Activated CD8-positive, alpha-beta memory T cell treated with anti-CD3 and anti-CD28 coated beads, Interleukin-2, amount 10 ng/mL, durations not matched to agents 7 days and 5 days (primary cell): ENCODE data around the gene AXDND1. TPM values are rescaled to one million over a fixed set of nuclear protein-coding genes. Genes with fewer than 3 reads are reported as not detected.

Source experiments
- ATAC-seq: fragments of 150-1000 bp; cut with Tn5 transposase; one replicate; pipeline ENCODE4 v1.10.0; 2021; ENCODE audit warnings: moderate library complexity
- CTCF ChIA-PET: fragments of 350-600 bp; sonication (Branson Sonifier 250); formaldehyde crosslinking; loops from one replicate; lab custom pipeline; 2021; ENCODE audit warnings: antibody characterized with exemption; lab: Charles Lee
- DNase-seq: peaks from one replicate; pipeline ENCODE4 v3.0.0-alpha.2; 2020
- H3K27ac Mint-ChIP-seq: one replicate; pipeline ENCODE4 v1.8.0; 2021; ENCODE audit warnings: mild to moderate bottlenecking, mixed read lengths
- H3K27me3 Mint-ChIP-seq: one replicate; pipeline ENCODE4 v1.8.0; 2021; ENCODE audit warnings: mixed read lengths
- H3K36me3 Mint-ChIP-seq: one replicate; pipeline ENCODE4 v1.8.0; 2021; ENCODE audit warnings: mild to moderate bottlenecking, mixed read lengths
- H3K4me1 Mint-ChIP-seq: one replicate; pipeline ENCODE4 v1.8.0; 2021; ENCODE audit warnings: mixed read lengths
- H3K4me3 Mint-ChIP-seq: one replicate; pipeline ENCODE4 v1.8.0; 2021; ENCODE audit warnings: mild to moderate bottlenecking, moderate library complexity, mixed read lengths
- H3K9me3 Mint-ChIP-seq: one replicate; pipeline ENCODE4 v1.8.0; 2022; ENCODE audit warnings: low read depth, mixed read lengths
- total RNA-seq, 2 experiments: library from RNA; stranded (reverse); gene quantifications; one replicate each; pipeline ENCODE4 v1.2.3, GENCODE V29; 2021

Gene AXDND1
- total RNA-seq, result not detected

- peak; percentile 95 for ATAC-seq
- CTCF ChIA-PET, result interaction anchor here (0.9 to 4.4 kb wide), 9 partner anchors 12 to 337 kb away, joined by 3 to 31 read pairs (median 4); partner anchors contain the start of gene TOR3A
- peak; percentile 92 for DNase-seq
- Mint-ChIP-seq H3K4me1 (peaks cover 8% of the 10 kb centered on the region), H3K27ac (peak within 1 kb of the TSS; percentile 97), H3K4me3 (peak within 1 kb of the TSS; percentile 79), H3K27me3 (no peaks in the 10 kb centered on the region), H3K9me3 (no peaks in the 10 kb centered on the region), H3K36me3 (no peaks in the 10 kb centered on the region)
Observed at GRCh38 chr1:179365342-179366092, at the start of gene AXDND1. Gene AXDND1, plus strand, starts transcription at chr1:179365971. Its CDS starts 539 bp downstream, at chr1:179366510.

GRCh38 chr1:179318491-179318890 is 47.3 kb upstream of the AXDND1 start:
- ATAC-seq, result no peak
- Mint-ChIP-seq H3K27ac (no peak overlapping the region), H3K27me3 (no peaks in the 10 kb centered on the region)

GRCh38 chr1:179321533-179322216 is 44.1 kb upstream of the AXDND1 start:
- H3K4me1 Mint-ChIP-seq, result peaks cover 28% of the 10 kb centered on the region
- H3K27me3 Mint-ChIP-seq, result no peaks in the 10 kb centered on the region
- CTCF ChIA-PET, result no interaction called here
- no peak for DNase-seq
- no peaks in the 10 kb centered on the region for H3K9me3 Mint-ChIP-seq
- H3K36me3 Mint-ChIP-seq, result peaks cover 55% of the 10 kb centered on the region
- no peak overlapping the region for H3K4me3 Mint-ChIP-seq
- H3K27ac Mint-ChIP-seq, result no peak overlapping the region
- no peak for ATAC-seq

More at GRCh38 chr1:179318491-179318890, 47.3 kb upstream of the AXDND1 start:
- DNase-seq, result no peak
- CTCF ChIA-PET, result interaction anchor here (1.6 kb wide), 1 partner anchor 17 kb away, joined by 3 read pairs; no protein-coding TSS in a partner anchor
- H3K36me3 Mint-ChIP-seq, result peaks cover 47% of the 10 kb centered on the region
- no peak overlapping the region for H3K4me3 Mint-ChIP-seq
- H3K9me3 Mint-ChIP-seq, result no peaks in the 10 kb centered on the region
- peaks cover 32% of the 10 kb centered on the region for H3K4me1 Mint-ChIP-seq

- Mint-ChIP-seq H3K27ac (peak overlapping the region; percentile 50), H3K36me3 (peaks cover 59% of the 10 kb centered on the region), H3K4me3 (no peak overlapping the region), H3K4me1 (peaks cover 26% of the 10 kb centered on the region), H3K9me3 (no peaks in the 10 kb centered on the region), H3K27me3 (no peaks in the 10 kb centered on the region)
- ATAC-seq, result no peak
- no peak for DNase-seq
- CTCF ChIA-PET, result no interaction called here
Observed at GRCh38 chr1:179322557-179322956, 43.2 kb upstream of the AXDND1 start.

- Mint-ChIP-seq H3K4me1 (peaks cover 22% of the 10 kb centered on the region), H3K4me3 (no peak overlapping the region), H3K27ac (no peak overlapping the region), H3K36me3 (peaks cover 64% of the 10 kb centered on the region), H3K9me3 (no peaks in the 10 kb centered on the region), H3K27me3 (no peaks in the 10 kb centered on the region)
- DNase-seq (no peak), ATAC-seq (no peak)
- CTCF ChIA-PET, result no interaction called here
Observed at GRCh38 chr1:179323436-179323835, 42.3 kb upstream of the AXDND1 start.

- Mint-ChIP-seq H3K36me3 (peaks cover 71% of the 10 kb centered on the region), H3K9me3 (peaks cover 6% of the 10 kb centered on the region), H3K27me3 (no peaks in the 10 kb centered on the region), H3K4me1 (peaks cover 17% of the 10 kb centered on the region), H3K27ac (no peak overlapping the region), H3K4me3 (no peak overlapping the region)
- DNase-seq, result no peak
- ATAC-seq, result no peak
- CTCF ChIA-PET, result no interaction called here
Observed at GRCh38 chr1:179325836-179326235, 39.9 kb upstream of the AXDND1 start.

GRCh38 chr1:179326746-179327145 is 39.0 kb upstream of the AXDND1 start:
- Mint-ChIP-seq H3K36me3 (peaks cover 64% of the 10 kb centered on the region), H3K27me3 (no peaks in the 10 kb centered on the region), H3K9me3 (peaks cover 6% of the 10 kb centered on the region), H3K4me1 (peaks cover 14% of the 10 kb centered on the region), H3K27ac (no peak overlapping the region), H3K4me3 (no peak overlapping the region)
- CTCF ChIA-PET, result interaction anchor here (0.5 kb wide), 1 partner anchor 10 kb away, joined by 3 read pairs; no protein-coding TSS in a partner anchor
- ATAC-seq, result no peak
- no peak for DNase-seq

- Mint-ChIP-seq H3K4me1 (peaks cover 10% of the 10 kb centered on the region), H3K9me3 (peaks cover 6% of the 10 kb centered on the region), H3K36me3 (peaks cover 60% of the 10 kb centered on the region), H3K27ac (no peak overlapping the region), H3K27me3 (no peaks in the 10 kb centered on the region), H3K4me3 (no peak overlapping the region)
- ATAC-seq, result no peak
- CTCF ChIA-PET, result no interaction called here
- DNase-seq, result no peak
Observed at GRCh38 chr1:179327196-179327595, 38.6 kb upstream of the AXDND1 start.

GRCh38 chr1:179327679-179328078 is 38.1 kb upstream of the AXDND1 start:
- no peak overlapping the region for H3K4me3 Mint-ChIP-seq
- CTCF ChIA-PET, result no interaction called here
- peaks cover 59% of the 10 kb centered on the region for H3K36me3 Mint-ChIP-seq

GRCh38 chr1:179329862-179330261 is 35.9 kb upstream of the AXDND1 start:
- H3K4me3 Mint-ChIP-seq, result no peak overlapping the region
- H3K36me3 Mint-ChIP-seq, result peaks cover 57% of the 10 kb centered on the region
- no peak overlapping the region for H3K27ac Mint-ChIP-seq
- DNase-seq, result no peak
- no peak for ATAC-seq
- H3K27me3 Mint-ChIP-seq, result no peaks in the 10 kb centered on the region
- CTCF ChIA-PET, result interaction anchor here (1.2 kb wide), 1 partner anchor 37 kb away, joined by 5 read pairs; the partner anchor contains the start of gene SOAT1
- H3K4me1 Mint-ChIP-seq, result peaks cover 4% of the 10 kb centered on the region
- peaks cover 6% of the 10 kb centered on the region for H3K9me3 Mint-ChIP-seq

More at GRCh38 chr1:179327679-179328078, 38.1 kb upstream of the AXDND1 start:
- Mint-ChIP-seq H3K4me1 (peaks cover 5% of the 10 kb centered on the region), H3K27me3 (no peaks in the 10 kb centered on the region), H3K27ac (no peak overlapping the region), H3K9me3 (peaks cover 6% of the 10 kb centered on the region)
- ATAC-seq (no peak), DNase-seq (no peak)

GRCh38 chr1:179334440-179334839 is 31.3 kb upstream of the AXDND1 start:
- Mint-ChIP-seq H3K36me3 (peaks cover 37% of the 10 kb centered on the region), H3K27ac (no peak overlapping the region), H3K4me3 (no peak overlapping the region), H3K4me1 (peaks cover 6% of the 10 kb centered on the region), H3K9me3 (peaks cover 6% of the 10 kb centered on the region), H3K27me3 (no peaks in the 10 kb centered on the region)
- DNase-seq, result no peak
- no peak for ATAC-seq
- CTCF ChIA-PET, result no interaction called here

- no peak overlapping the region for H3K27ac Mint-ChIP-seq
Observed at GRCh38 chr1:179337288-179337687, 28.5 kb upstream of the AXDND1 start.

GRCh38 chr1:179337942-179338560 is 27.7 kb upstream of the AXDND1 start:
- DNase-seq (no peak), ATAC-seq (no peak)
- peaks cover 27% of the 10 kb centered on the region for H3K36me3 Mint-ChIP-seq
- H3K4me3 Mint-ChIP-seq, result no peak overlapping the region
- H3K27me3 Mint-ChIP-seq, result no peaks in the 10 kb centered on the region
- H3K27ac Mint-ChIP-seq, result peak overlapping the region; percentile 28
- no peaks in the 10 kb centered on the region for H3K9me3 Mint-ChIP-seq
- peaks cover 9% of the 10 kb centered on the region for H3K4me1 Mint-ChIP-seq
- CTCF ChIA-PET, result no interaction called here

More at GRCh38 chr1:179337288-179337687, 28.5 kb upstream of the AXDND1 start:
- CTCF ChIA-PET, result no interaction called here
- DNase-seq, result no peak
- no peak for ATAC-seq
- Mint-ChIP-seq H3K36me3 (peaks cover 28% of the 10 kb centered on the region), H3K9me3 (no peaks in the 10 kb centered on the region), H3K4me1 (peaks cover 9% of the 10 kb centered on the region), H3K4me3 (no peak overlapping the region), H3K27me3 (no peaks in the 10 kb centered on the region)
